GM18498 (cell line): Measurements from ENCODE around the gene RNF212.
"Not testable (repeated sequence)": the region's sequence is repeated elsewhere in the genome, so short reads cannot be mapped to it uniquely, and the experiment has no call there.

ENCODE experiments used
- ATAC-seq: cut with Tn5 transposase; IDR thresholded peaks from one replicate; pipeline ENCODE4 v1.9.1; 2021; ENCODE audit warnings: mild to moderate bottlenecking, moderate library complexity; ENCODE audit not compliant: unreplicated experiment

Gene RNF212

GRCh38 chr4:1049591-1049905 lies 63.8 kb downstream of the RNF212 start:
- no peak for ATAC-seq

- no peak for ATAC-seq
Observed at GRCh38 chr4:1048773-1049590, 64.4 kb downstream of the RNF212 start.

- no peak for ATAC-seq
Observed at GRCh38 chr4:1047976-1048772, 65.2 kb downstream of the RNF212 start.

- ATAC-seq, result no peak
Observed at GRCh38 chr4:1047106-1047975, 66.0 kb downstream of the RNF212 start.

GRCh38 chr4:1046581-1047011 lies 66.8 kb downstream of the RNF212 start:
- ATAC-seq, result not testable (repeated sequence)

GRCh38 chr4:1045595-1046201 lies 67.7 kb downstream of the RNF212 start:
- ATAC-seq, result no peak

- ATAC-seq, result no peak
Observed at GRCh38 chr4:1045193-1045594, 68.2 kb downstream of the RNF212 start.

- no peak for ATAC-seq
Observed at GRCh38 chr4:1044469-1045192, 68.7 kb downstream of the RNF212 start.

GRCh38 chr4:1043651-1044468 lies 69.5 kb downstream of the RNF212 start:
- no peak for ATAC-seq

GRCh38 chr4:1043162-1043561 lies 70.2 kb downstream of the RNF212 start:
- no peak for ATAC-seq

- ATAC-seq, result no peak
Observed at GRCh38 chr4:1042352-1043055, 70.9 kb downstream of the RNF212 start.

GRCh38 chr4:1041936-1042330 lies 71.4 kb downstream of the RNF212 start:
- ATAC-seq, result no peak

- ATAC-seq, result no peak
Observed at GRCh38 chr4:1041147-1041935, 72.0 kb downstream of the RNF212 start.

- no peak for ATAC-seq
Observed at GRCh38 chr4:1040344-1041146, 72.8 kb downstream of the RNF212 start.

- no peak for ATAC-seq
Observed at GRCh38 chr4:1039493-1040343, 73.6 kb downstream of the RNF212 start.

GRCh38 chr4:1038948-1039492 lies 74.3 kb downstream of the RNF212 start:
- no peak for ATAC-seq
